Measurements from ENCODE around the gene ADISSP. TPM values are rescaled to one million over a fixed set of nuclear protein-coding genes. Genes with fewer than 3 reads are reported as not detected.
A peak's percentile ranks its signal among the peaks of the same experiment; 100 is the strongest.

ADISSP gene
- total RNA-seq, 1 donor from 2014 or later, result 55.8 TPM

DNA sequence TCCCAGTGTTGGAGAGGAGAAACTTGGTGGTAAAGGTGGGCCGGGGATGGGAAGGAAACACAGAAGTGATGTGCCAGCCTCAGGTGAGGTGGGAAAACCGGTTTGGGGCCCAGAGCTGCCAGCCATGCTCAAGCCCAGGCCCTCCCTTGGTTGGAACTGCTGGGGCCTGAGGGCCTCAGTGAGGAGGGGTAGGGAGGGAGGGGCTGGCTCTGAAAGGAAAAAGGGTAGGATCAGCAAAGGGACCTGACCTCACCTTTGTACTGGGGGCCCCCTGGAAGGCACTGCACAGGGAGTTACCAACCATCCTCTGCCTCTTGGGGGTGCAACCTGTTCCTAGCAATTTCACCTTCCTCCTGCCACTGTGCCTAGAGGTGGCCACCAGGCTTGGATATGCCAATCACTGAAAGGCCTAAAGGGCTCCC lies 15.5 kb upstream of the ADISSP start:
- peaks cover 38% of the 10 kb centered on the region for H3K4me1 Mint-ChIP-seq (ENCODE audit: low read depth)
- peak overlapping the region; percentile 9 for H3K4me3 Mint-ChIP-seq (ENCODE audit: low read depth)
- no peaks in the 10 kb centered on the region for H3K9me3 Mint-ChIP-seq
- H3K36me3 Mint-ChIP-seq (ENCODE audit: low read depth), result peaks cover 16% of the 10 kb centered on the region
- H3K27ac Mint-ChIP-seq, result no peak overlapping the region
- DNase-seq (ENCODE audit: low spot score), result no peak
- peaks cover 18% of the 10 kb centered on the region for H3K27me3 Mint-ChIP-seq (ENCODE audit: low read depth)
- intact Hi-C loops (cut with micrococcal nuclease), result no loop called here

DNA sequence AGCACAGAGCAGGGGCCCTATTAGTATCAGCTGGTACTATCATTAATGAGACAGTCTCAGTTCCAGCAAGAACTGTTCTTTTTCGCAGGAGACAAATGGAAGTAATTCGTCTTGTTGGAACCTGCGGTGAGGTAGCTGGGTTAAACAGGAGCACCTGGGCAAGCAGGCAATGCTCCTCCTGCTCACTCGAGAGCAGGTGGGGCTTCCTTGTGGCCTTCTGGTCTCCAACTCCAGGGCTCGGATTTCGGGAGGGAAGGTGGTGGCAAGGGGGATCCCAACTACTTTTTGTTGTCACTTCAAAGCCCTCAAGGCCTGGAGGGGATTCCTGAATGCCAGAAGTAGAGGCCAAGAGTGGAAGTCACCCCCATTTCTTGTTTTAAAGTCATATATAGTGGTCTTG lies 15.0 kb upstream of the ADISSP start:
- Mint-ChIP-seq H3K36me3 (ENCODE audit: low read depth) (peaks cover 16% of the 10 kb centered on the region), H3K4me1 (ENCODE audit: low read depth) (peaks cover 36% of the 10 kb centered on the region)

DNA sequence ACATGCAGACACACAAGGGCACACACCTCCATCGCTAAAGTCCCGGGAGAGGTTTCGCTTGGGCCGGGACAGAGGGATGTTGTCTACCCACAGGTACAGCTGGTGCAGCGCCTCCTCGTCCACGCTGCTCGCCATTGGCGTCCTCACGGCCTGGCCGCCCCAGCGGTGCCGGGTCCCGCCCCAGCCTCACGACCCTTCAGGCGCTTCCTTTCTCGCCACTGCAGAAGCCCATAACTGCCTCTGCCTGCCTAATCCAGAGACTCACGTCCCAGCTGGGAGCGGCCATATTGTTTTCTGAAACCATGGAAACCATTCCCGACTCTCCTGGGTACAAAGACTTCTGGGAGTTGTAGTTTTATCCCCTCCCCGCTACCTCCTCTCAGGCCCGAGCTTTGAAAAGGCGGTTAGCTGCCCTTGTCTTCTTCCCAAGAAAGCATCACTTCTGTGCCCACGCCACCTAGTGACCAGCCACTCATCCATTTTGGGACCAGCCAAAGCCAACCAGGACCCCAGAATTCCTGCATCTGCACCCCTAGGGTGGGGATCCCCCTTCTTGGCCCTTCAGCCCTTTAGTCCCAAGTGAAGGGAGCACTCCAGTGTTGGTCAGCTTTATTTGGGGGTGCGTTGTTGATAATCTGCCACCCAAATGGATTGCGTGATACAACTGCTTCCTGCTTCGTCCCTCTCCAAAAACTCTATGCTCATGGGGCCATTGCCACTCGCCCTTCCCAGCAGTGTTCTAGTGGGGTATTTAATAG lies 13.8 kb upstream of the ADISSP start, which contains the start of gene SPEF1:
Gene SPEF1, minus strand, starts transcription at position 296 of the 758 bp plus-strand sequence. Its CDS starts 161 bp downstream, at position 135.
- H3K36me3 Mint-ChIP-seq (ENCODE audit: low read depth), result peaks cover 16% of the 10 kb centered on the region

More for the DNA sequence above, 15.0 kb upstream of the ADISSP start:
- Mint-ChIP-seq H3K27ac (no peak overlapping the region), H3K4me3 (ENCODE audit: low read depth) (no peak overlapping the region), H3K9me3 (no peaks in the 10 kb centered on the region), H3K27me3 (ENCODE audit: low read depth) (peaks cover 18% of the 10 kb centered on the region)
- intact Hi-C loops (cut with micrococcal nuclease), result no loop called here
- DNase-seq (ENCODE audit: low spot score), result no peak

DNA sequence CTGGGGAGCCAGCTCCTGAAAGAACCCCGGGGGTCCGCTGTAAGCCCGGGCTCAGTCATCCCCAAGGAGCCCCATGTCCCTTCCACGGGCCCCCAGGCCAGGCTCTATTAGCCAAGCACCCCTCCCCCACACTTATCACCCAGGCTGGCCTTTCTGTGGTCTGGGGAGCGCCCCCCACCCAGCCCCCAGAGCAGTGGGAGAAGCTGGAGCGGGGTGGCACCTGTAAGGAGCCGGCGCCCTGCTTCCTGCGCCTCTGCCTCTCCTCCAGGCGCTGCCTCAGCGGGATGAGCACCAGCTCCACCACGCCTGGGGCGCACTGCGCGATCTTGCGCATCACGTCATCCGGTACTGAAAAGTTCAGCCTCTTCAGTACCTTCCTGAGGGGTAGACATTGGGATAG lies 11.4 kb upstream of the ADISSP start:
- no peak overlapping the region for H3K27ac Mint-ChIP-seq
- intact Hi-C loops (cut with micrococcal nuclease), result no loop called here
- peaks cover 23% of the 10 kb centered on the region for H3K27me3 Mint-ChIP-seq (ENCODE audit: low read depth)
- DNase-seq (ENCODE audit: low spot score), result no peak
- H3K4me3 Mint-ChIP-seq (ENCODE audit: low read depth), result no peak overlapping the region
- H3K4me1 Mint-ChIP-seq (ENCODE audit: low read depth), result peaks cover 27% of the 10 kb centered on the region
- peaks cover 7% of the 10 kb centered on the region for H3K36me3 Mint-ChIP-seq (ENCODE audit: low read depth)
- H3K9me3 Mint-ChIP-seq, result no peaks in the 10 kb centered on the region

More for the DNA sequence above, 13.8 kb upstream of the ADISSP start, which contains the start of gene SPEF1:
- DNase-seq (ENCODE audit: low spot score), result no peak
- Mint-ChIP-seq H3K4me1 (ENCODE audit: low read depth) (peaks cover 36% of the 10 kb centered on the region), H3K27me3 (ENCODE audit: low read depth) (peaks cover 23% of the 10 kb centered on the region), H3K4me3 (ENCODE audit: low read depth) (peak within 1 kb of the TSS; percentile 34), H3K9me3 (no peaks in the 10 kb centered on the region), H3K27ac (no peak within 1 kb of the TSS)
- intact Hi-C loops (cut with micrococcal nuclease), result no loop called here

DNA sequence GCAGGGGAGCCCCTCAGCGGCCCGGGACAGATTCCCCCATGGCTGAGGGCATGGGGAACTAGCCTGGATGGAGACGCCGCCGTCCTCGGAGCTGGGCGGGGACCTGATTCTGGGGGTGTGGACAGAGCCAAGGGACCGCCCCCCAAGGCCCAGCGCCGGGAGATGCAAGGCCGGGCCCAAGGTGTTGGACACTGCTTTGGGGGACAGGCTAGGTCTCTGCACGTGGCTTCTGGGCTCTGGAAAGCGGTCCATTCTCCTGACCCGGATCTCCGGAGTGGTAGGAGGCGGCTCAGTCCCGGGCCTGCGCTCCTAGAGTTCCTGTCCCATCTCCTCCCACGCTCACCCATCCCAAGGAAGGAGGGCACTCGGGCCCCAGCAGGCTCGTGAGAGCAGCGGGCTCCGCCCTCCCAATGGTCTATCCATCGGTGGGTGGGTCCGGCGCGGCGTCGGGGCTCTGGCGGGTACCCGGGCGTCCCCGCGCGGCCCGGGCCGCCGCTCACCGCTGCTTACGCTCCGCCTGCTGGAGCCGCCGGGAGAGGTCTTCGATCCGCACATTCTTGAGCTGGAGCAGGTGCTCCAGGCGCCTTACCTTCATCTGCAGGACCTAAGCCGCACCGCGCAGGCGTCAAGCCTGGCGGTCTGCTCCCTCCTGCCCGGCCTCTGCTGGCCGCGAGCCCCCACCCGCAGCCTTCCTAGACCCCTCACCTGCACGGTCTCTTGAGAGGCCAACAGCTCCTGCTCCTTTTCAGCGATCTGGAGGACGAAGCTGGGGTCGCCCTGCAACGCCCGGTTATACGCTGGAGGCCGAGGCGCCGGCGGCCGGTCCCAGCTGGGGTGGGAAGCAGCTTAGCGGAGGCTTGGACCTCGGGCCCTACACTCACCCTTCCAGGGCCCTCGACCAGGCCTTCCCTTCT lies 10.4 kb upstream of the ADISSP start:
- peaks cover 24% of the 10 kb centered on the region for H3K27me3 Mint-ChIP-seq (ENCODE audit: low read depth)
- intact Hi-C loops (cut with micrococcal nuclease), result loop anchor here (1.0 kb wide), 1 partner anchor 10 kb away; no protein-coding TSS in a partner anchor
- H3K9me3 Mint-ChIP-seq, result no peaks in the 10 kb centered on the region

DNA sequence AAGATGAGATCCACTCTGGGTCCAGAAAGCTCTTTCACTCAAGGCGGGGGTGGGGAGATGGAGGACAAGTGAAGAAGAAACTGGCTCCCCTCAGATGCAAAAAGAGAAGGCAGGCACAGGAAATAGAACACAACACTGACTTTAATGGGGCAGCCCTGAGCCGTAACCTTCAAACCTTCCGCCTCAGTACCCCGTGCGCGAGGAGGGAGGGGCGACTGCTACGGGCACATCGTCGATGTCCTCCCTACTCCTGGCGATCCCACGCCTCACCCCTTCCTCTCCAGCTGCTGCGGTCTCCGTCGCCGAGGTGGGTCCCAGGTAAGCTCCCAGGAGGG lies 9.8 kb upstream of the ADISSP start:
- Mint-ChIP-seq H3K4me1 (ENCODE audit: low read depth) (peaks cover 22% of the 10 kb centered on the region), H3K4me3 (ENCODE audit: low read depth) (peak overlapping the region; percentile 72), H3K9me3 (no peaks in the 10 kb centered on the region), H3K27ac (no peak overlapping the region), H3K27me3 (ENCODE audit: low read depth) (peaks cover 26% of the 10 kb centered on the region), H3K36me3 (ENCODE audit: low read depth) (no peaks in the 10 kb centered on the region)
- intact Hi-C loops (cut with micrococcal nuclease), result loop anchor here (1.0 kb wide), 1 partner anchor 9 kb away; no protein-coding TSS in a partner anchor
- DNase-seq (ENCODE audit: low spot score), result no peak

More for the DNA sequence above, 10.4 kb upstream of the ADISSP start:
- no peak overlapping the region for H3K27ac Mint-ChIP-seq
- no peak for DNase-seq (ENCODE audit: low spot score)
- peaks cover 22% of the 10 kb centered on the region for H3K4me1 Mint-ChIP-seq (ENCODE audit: low read depth)
- H3K36me3 Mint-ChIP-seq (ENCODE audit: low read depth), result no peaks in the 10 kb centered on the region
- peak overlapping the region; percentile 72 for H3K4me3 Mint-ChIP-seq (ENCODE audit: low read depth)

DNA sequence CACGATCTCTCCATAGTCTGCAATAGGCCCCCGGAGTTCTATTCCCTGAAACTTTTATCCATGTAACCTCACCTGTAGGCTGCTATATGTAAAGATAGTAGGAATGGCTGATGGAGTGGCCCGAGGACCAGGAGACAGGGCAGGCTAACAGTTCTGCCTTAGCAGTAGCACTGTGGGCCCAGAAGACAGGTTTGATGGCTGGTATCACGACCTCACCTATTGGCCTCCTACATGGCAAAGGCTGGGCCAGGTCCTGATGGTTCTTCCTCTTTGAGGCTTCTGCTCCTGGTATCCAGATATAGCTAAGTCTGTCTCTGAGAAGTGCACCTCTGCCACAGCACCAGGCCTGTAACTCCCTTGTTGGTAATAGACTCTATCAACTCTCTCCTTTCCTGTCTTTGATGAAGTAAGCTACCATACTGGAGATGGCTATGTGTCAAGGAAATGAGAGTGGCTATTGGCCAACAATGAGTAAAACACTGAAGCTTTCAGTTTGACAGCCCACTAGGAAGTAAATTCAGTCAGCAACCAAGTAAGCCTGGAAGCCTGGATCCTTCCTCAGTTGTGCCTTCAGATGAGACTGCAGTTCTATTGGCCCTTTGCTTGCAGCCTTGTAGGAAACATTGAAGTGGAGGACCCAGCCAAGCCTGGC lies 8.0 kb upstream of the ADISSP start:
- Mint-ChIP-seq H3K36me3 (ENCODE audit: low read depth) (no peaks in the 10 kb centered on the region), H3K27me3 (ENCODE audit: low read depth) (peaks cover 26% of the 10 kb centered on the region), H3K9me3 (no peaks in the 10 kb centered on the region), H3K4me1 (ENCODE audit: low read depth) (peaks cover 11% of the 10 kb centered on the region), H3K4me3 (ENCODE audit: low read depth) (no peak overlapping the region), H3K27ac (no peak overlapping the region)
- no peak for DNase-seq (ENCODE audit: low spot score)
- intact Hi-C loops (cut with micrococcal nuclease), result no loop called here

DNA sequence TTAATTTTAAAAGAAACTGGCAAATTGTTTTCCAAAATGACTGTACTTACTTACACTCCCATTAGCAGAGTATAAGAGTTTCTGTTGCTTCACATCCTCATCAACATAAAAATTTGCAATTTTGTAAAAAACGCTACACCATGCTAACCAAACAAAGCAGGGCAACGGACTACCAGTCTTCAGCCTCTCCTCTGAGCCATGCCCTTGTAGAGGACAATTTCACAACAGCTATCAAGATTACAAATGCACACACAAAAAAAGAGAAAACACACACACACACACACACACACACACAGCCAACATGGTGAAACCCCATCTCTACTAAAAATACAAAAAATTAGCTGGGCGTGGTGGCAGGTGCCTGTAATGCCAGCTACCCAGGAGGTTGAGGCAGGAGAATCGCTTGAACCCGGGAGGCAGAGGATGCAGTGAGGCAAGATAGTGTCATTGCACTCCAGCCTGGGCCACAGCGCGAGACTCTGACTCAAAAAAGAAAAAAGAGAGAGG lies 4.1 kb upstream of the ADISSP start:
- intact Hi-C loops (cut with micrococcal nuclease), result no loop called here
- Mint-ChIP-seq H3K4me1 (ENCODE audit: low read depth) (peaks cover 14% of the 10 kb centered on the region), H3K4me3 (ENCODE audit: low read depth) (no peak overlapping the region), H3K36me3 (ENCODE audit: low read depth) (no peaks in the 10 kb centered on the region), H3K9me3 (no peaks in the 10 kb centered on the region), H3K27me3 (ENCODE audit: low read depth) (peaks cover 5% of the 10 kb centered on the region), H3K27ac (no peak overlapping the region)
- DNase-seq (ENCODE audit: low spot score), result no peak

DNA sequence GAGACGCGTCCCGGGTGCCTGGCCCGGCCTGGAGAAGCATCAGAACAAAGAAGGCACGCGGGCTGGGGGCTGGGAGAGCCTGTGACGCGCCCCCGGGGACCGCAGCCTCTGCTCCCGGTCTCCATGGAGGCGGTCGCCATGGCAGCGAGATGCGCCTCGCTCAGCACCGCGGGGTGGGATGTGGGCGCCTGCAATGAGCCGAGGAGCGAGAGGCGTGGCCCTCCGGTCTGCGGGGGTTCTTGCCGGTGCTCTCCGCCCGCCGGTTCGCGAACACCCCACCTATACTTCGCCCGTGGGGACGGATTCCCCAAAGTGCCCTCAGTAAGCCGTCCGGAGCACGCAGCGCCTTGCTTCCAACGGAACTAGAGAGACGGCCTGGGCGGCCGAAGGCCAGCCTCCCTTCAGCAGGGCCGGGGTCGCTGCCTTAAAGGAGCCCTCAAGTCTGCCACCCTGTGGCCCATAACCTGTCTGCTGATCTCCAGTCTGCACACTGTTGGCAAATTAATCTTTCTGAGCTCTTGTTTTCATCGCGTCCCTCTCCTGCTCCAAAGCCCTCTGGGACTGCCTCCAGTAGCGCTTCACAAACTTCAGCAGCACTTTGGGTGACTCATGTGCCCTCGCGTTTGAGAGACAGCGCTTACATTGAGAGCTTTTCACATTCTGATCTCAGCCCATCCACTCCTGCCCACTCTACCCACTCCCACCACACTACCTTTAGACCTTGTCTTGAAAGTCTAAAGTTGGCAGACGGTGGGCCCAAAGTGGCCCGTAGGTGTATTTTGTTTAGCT lies 983 bp upstream of the ADISSP start:
- H3K4me3 Mint-ChIP-seq (ENCODE audit: low read depth), result peak overlapping the region; percentile 84
- peaks cover 21% of the 10 kb centered on the region for H3K4me1 Mint-ChIP-seq (ENCODE audit: low read depth)
- H3K9me3 Mint-ChIP-seq, result no peaks in the 10 kb centered on the region
- peaks cover 3% of the 10 kb centered on the region for H3K36me3 Mint-ChIP-seq (ENCODE audit: low read depth)
- H3K27me3 Mint-ChIP-seq (ENCODE audit: low read depth), result peaks cover 3% of the 10 kb centered on the region
- peak; percentile 80 for DNase-seq (ENCODE audit: low spot score)
- intact Hi-C loops (cut with micrococcal nuclease), result loop anchor here (1.0 to 5.0 kb wide), 3 partner anchors 9 to 361 kb away; partner anchors contain the start of genes AP5S1 and DNAAF9
- peak overlapping the region; percentile 94 for H3K27ac Mint-ChIP-seq

DNA sequence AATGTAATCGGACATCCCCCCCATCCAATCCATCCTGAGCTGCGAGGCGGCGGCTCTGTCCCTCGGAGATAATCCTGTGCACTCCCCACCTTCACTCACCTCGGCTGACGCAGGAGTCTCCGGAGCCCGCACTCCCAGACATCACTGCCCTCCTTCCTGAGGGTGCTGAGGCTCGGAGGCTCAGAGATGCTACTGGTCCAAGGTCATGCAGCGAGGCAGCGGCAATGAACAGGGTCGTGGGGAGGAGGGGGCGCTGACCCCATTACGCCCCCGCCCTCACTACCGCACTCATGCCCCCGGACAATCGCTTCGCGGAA lies 485 bp downstream of the ADISSP start:
- DNase-seq (ENCODE audit: low spot score), result no peak
- no peak overlapping the region for H3K27ac Mint-ChIP-seq
- intact Hi-C loops (cut with micrococcal nuclease), result loop anchor here (2.0 to 5.0 kb wide), 2 partner anchors 14 to 360 kb away; partner anchors contain the start of gene DNAAF9
- peaks cover 3% of the 10 kb centered on the region for H3K36me3 Mint-ChIP-seq (ENCODE audit: low read depth)
- peak overlapping the region; percentile 86 for H3K4me3 Mint-ChIP-seq (ENCODE audit: low read depth)
- H3K4me1 Mint-ChIP-seq (ENCODE audit: low read depth), result peaks cover 21% of the 10 kb centered on the region
- no peaks in the 10 kb centered on the region for H3K9me3 Mint-ChIP-seq
- no peaks in the 10 kb centered on the region for H3K27me3 Mint-ChIP-seq (ENCODE audit: low read depth)

DNA sequence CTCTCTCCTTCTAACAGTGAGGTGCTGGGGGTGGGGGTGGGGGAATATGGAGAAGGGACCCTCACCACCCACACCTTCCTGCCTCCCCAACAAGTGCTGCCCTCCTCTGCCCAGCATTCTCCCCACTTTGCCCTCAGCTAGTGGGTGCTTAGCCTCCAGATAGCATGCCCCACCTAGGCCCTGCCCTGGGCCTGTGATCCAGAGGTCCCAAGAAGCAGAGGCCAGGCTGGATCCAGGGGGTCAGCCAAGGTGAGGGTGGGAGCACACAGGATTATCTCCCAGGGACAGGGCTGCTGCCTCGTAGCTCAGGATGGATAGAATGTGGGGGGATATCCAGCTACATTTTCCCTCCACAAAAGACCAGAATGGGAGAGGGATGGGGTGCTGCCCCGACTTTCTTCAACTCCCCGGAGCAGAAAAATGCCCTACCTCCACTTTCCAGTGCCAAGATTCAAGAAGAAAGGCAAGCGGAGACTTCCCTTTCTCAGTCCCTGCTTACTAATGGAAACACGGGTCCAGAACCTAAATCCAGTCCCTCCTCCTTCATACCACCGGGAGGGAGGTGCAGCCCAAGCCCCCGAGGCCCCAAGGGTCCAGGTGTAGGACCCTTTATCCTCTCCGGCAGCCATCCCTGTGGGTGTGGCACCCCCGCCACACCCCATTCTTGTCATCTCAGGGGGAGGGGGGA lies 987 bp downstream of the ADISSP start:
- H3K4me1 Mint-ChIP-seq (ENCODE audit: low read depth), result peaks cover 21% of the 10 kb centered on the region
- intact Hi-C loops (cut with micrococcal nuclease), result loop anchor here (2.0 to 5.0 kb wide), 2 partner anchors 14 to 359 kb away; partner anchors contain the start of gene DNAAF9
- no peaks in the 10 kb centered on the region for H3K27me3 Mint-ChIP-seq (ENCODE audit: low read depth)
- H3K9me3 Mint-ChIP-seq, result no peaks in the 10 kb centered on the region
- no peak for DNase-seq (ENCODE audit: low spot score)
- H3K4me3 Mint-ChIP-seq (ENCODE audit: low read depth), result peak overlapping the region; percentile 86
- peaks cover 3% of the 10 kb centered on the region for H3K36me3 Mint-ChIP-seq (ENCODE audit: low read depth)
- no peak overlapping the region for H3K27ac Mint-ChIP-seq
